A673 (cell line): Measurements from ENCODE around the gene TELO2. TPM values are rescaled to one million over a fixed set of nuclear protein-coding genes. Genes with fewer than 3 reads are reported as not detected.

Experiments
- BruUV-seq: library from RNA; stranded (reverse); fragments of 400-500 nt; replicated peaks from 2 replicates; lab custom pipeline; 2021; lab: Mats Ljungman, UMichigan
- CTCF ChIA-PET: fragments of 300-600 bp; sonication (Branson Sonifier 250); formaldehyde crosslinking; loops from one replicate; lab custom pipeline; 2022; ENCODE audit warnings: antibody characterized with exemption; lab: Charles Lee
- POLR2A ChIA-PET: fragments of 300-600 bp; sonication (Branson Sonifier 250); formaldehyde crosslinking; loops from one replicate; lab custom pipeline; 2022; ENCODE audit warnings: antibody characterized with exemption; ENCODE audit not compliant: low non-redundant PET; lab: Charles Lee
- DNase-seq: peaks from one replicate; pipeline ENCODE4 v3.0.0-alpha.2; 2015; ENCODE audit warnings: low spot score
- H3K27ac ChIP-seq: fragments of 200-600 bp; sonication (generic); 2 replicates; pipeline ENCODE4 v1.5.1; 2016; ENCODE audit warnings: mixed run types, low read depth, mild to moderate bottlenecking, mixed read lengths, antibody characterized with exemption, low read length; ENCODE audit not compliant: poor library complexity, severe bottlenecking
- H3K27me3 ChIP-seq: fragments of 200-600 bp; sonication (generic); replicated peaks from 2 replicates; pipeline ENCODE4 v1.6.1; 2017; ENCODE audit warnings: mixed run types, low read depth, mild to moderate bottlenecking, mixed read lengths, antibody characterized with exemption, low read length; ENCODE audit not compliant: insufficient read depth, poor library complexity
- H3K36me3 ChIP-seq: fragments of 200-600 bp; sonication (generic); 2 replicates; pipeline ENCODE4 v1.6.1; 2016; ENCODE audit warnings: mixed run types, mild to moderate bottlenecking, mixed read lengths, antibody characterized with exemption, low read length; ENCODE audit not compliant: insufficient read depth, poor library complexity, severe bottlenecking
- H3K4me1 ChIP-seq: fragments of 200-600 bp; sonication (generic); 2 replicates; pipeline ENCODE4 v1.6.1; 2017; ENCODE audit warnings: mixed run types, mild to moderate bottlenecking, mixed read lengths, antibody characterized with exemption, low read length; ENCODE audit not compliant: insufficient read depth, poor library complexity, severe bottlenecking
- H3K4me3 ChIP-seq: fragments of 200-600 bp; sonication (generic); 2 replicates; pipeline ENCODE4 v1.5.1; 2016; ENCODE audit warnings: low read depth, mixed run types, mild to moderate bottlenecking, mixed read lengths, low read length; ENCODE audit not compliant: poor library complexity, severe bottlenecking
- H3K9me3 ChIP-seq: fragments of 200-600 bp; sonication (generic); 2 replicates; pipeline ENCODE4 v1.6.1; 2016; ENCODE audit warnings: mixed run types, low read depth, mild to moderate bottlenecking, mixed read lengths, antibody characterized with exemption, low read length; ENCODE audit not compliant: poor library complexity, severe bottlenecking
- CTCF ChIP-seq: fragments of 300-800, 200-600 bp; sonication (generic); conservative IDR thresholded peaks from 2 replicates; pipeline ENCODE4 v1.5.1; 2017; ENCODE audit warnings: low read depth, mild to moderate bottlenecking, antibody characterized with exemption, low read length, moderate library complexity, mixed read lengths
- EZH2 ChIP-seq: fragments of 200-600 bp; sonication (generic); IDR thresholded peaks from 2 replicates; pipeline ENCODE4 v1.6.1; 2017; ENCODE audit warnings: borderline replicate concordance, low read depth, mild to moderate bottlenecking, mixed read lengths, antibody characterized with exemption, low read length; ENCODE audit not compliant: poor library complexity, severe bottlenecking
- intact Hi-C: fragments of 100-400 bp; cut with micrococcal nuclease; formaldehyde crosslinking; loops from one replicate; pipeline ENCODE4 v1.10.0; 2022; ENCODE audit not compliant: unreplicated experiment
- total RNA-seq: library from RNA; stranded (reverse); gene quantifications from 2 replicates; pipeline ENCODE4 v1.2.3, GENCODE V29; 2021

Gene TELO2
- total RNA-seq, 1 experiment from 2014 or later: 67.0 TPM

GRCh38 chr16:1520461-1520860 lies 27.3 kb downstream of the TELO2 start:
- intact Hi-C loops: no loop called here
- H3K4me1 ChIP-seq: no peaks in the 10 kb centered on the region
- no peaks in the 10 kb centered on the region for H3K27me3 ChIP-seq
- POLR2A ChIA-PET: no interaction called here
- DNase-seq: no peak
- TF ChIP-seq CTCF (no peak), EZH2 (no peak)
- H3K9me3 ChIP-seq: no peaks in the 10 kb centered on the region
- H3K4me3 ChIP-seq: no peak overlapping the region
- CTCF ChIA-PET: no interaction called here
- no TSS peak for BruUV-seq
- H3K36me3 ChIP-seq: no peaks in the 10 kb centered on the region
- no peak overlapping the region for H3K27ac ChIP-seq

- POLR2A ChIA-PET: no interaction called here
- Histone ChIP-seq H3K27ac (no peak overlapping the region), H3K27me3 (no peaks in the 10 kb centered on the region), H3K4me1 (no peaks in the 10 kb centered on the region), H3K4me3 (no peak overlapping the region), H3K36me3 (no peaks in the 10 kb centered on the region), H3K9me3 (no peaks in the 10 kb centered on the region)
- CTCF ChIA-PET: no interaction called here
- BruUV-seq: no TSS peak
- intact Hi-C loops: no loop called here
- DNase-seq: no peak
- TF ChIP-seq CTCF: no peak
- TF ChIP-seq EZH2: no peak
Measured at GRCh38 chr16:1523581-1524245, 30.6 kb downstream of the TELO2 start.

- Histone ChIP-seq H3K27ac (no peak overlapping the region), H3K36me3 (no peaks in the 10 kb centered on the region), H3K4me1 (no peaks in the 10 kb centered on the region), H3K9me3 (no peaks in the 10 kb centered on the region), H3K27me3 (no peaks in the 10 kb centered on the region), H3K4me3 (no peak overlapping the region)
- ChIA-PET POLR2A (no interaction called here), CTCF (no interaction called here)
- intact Hi-C loops: no loop called here
- no TSS peak for BruUV-seq
- TF ChIP-seq CTCF (no peak), EZH2 (no peak)
- no peak for DNase-seq
Measured at GRCh38 chr16:1524366-1524765, 31.2 kb downstream of the TELO2 start.
